Measurements from ENCODE around the gene ELK4. TPM values are rescaled to one million over a fixed set of nuclear protein-coding genes. Genes with fewer than 3 reads are reported as not detected.

Gene ELK4
- total RNA-seq, 1 donor from 2014 or later = 95.1 TPM

DNA sequence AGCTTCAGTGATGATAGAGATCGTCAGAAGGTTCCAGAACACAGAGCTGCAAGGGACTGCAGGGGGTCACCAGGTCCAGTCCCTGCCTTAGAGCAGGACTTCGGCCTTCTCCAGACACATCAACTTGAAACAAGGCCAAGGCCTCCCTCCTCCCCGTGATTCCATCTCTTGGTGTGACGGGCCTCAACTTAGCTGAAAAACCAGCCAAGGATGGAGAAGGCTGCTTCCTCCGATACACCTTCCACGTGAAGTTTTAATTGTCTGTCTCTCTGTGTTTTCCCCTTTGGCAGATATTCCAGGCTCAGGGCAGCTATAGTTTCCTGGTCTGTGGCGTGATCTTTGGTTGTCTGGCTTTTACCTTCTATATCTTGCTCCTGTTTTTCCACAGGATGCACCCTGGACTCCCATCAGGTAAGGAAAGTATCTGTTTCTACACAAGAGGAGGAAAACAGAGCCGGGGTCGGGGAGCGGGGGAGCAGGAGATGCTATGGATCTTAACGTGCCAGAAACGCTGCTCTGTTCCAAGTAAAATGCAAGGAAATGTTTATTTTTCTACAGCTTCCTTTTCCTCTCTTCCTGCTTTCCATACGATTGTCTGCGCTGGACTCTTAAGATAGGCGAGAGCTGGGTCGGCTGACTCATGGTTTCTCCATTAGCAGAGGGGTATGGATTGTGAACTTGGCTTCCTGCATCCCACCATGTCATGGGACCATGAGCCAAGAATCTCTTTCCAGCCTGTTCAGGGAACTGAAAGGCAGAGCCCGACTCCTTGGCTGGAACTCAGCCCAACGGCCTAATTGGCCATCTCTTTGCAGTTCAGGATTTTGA, 32.8 kb downstream of the ELK4 start:
- intact Hi-C loops (cut with micrococcal nuclease) = loop anchor here (10.0 kb wide), 1 partner anchor 176 kb away; the partner anchor contains the start of gene RAB29

DNA sequence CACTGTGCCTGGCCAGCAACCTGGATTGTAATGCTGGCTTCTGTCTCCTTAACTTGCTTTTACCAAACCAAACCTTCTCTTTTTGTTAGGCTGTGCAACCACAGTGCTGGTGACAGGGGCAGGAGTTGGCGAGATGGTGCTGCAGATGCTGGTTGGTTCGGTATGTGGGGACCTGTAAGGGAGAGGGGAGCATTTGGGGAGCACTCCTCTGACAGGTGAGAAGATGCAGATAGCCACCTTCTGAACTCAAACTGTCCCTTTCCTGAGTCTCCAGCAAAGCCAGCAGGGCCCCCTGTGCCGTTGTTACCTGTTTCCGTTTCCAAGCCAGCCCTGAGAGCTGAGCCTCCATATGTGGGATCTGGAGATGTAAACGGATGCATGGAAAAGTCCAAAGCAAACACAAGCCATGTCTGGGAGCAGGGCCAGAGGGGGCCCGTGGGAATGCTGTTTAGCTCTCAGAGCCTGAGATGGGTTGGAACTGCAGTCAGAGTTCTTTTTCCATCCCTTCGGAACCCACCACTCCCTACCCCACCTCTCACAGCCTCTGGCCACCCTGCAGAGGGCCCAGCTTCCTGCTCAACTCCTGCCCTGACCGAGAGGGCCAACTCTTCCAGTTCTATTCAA, 34.0 kb downstream of the ELK4 start:
- intact Hi-C loops (cut with micrococcal nuclease) = loop anchor here (10.0 kb wide), 1 partner anchor 177 kb away; the partner anchor contains the start of gene RAB29

DNA sequence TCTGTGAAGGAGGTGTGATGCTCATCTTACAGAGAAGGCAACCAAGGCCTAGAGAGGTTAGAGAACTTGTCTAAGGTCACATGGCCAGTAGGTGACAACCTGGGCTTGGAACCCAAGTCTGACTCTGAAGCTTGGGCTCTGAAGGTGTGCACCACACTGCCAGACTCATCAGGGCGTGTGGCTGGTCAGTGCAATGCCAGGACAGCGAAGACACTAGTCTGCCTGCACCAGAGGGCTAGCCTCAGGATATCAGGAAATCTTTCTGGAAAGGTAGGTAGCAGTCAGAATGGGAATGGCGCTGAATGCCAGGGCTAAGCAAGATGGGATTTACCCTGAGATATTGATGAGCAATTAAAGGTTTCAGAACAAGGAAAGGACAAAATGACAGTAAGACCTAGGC, 34.9 kb downstream of the ELK4 start:
- intact Hi-C loops (cut with micrococcal nuclease) = loop anchor here (10.0 kb wide), 1 partner anchor 178 kb away; the partner anchor contains the start of gene RAB29

DNA sequence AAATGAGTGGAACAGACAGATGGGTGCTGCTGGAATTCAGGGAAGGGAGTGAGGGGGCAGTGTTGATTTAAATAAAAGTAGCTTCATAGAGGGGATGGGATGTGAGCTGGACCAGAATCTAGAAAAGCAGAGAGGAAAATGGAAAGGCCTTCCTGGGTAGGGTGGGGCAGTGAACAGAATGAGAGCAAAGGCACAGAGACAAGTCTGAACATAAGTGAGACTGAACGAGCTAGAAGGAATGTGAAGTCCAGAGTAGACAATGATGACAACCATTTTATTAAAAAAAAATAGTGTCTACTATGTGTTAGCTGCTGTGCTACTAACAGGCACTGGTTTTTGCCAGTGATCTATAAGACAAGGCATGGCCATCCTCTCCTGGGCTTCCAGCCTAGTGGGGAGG, 36.0 kb downstream of the ELK4 start:
- intact Hi-C loops (cut with micrococcal nuclease) = loop anchor here (10.0 kb wide), 1 partner anchor 179 kb away; the partner anchor contains the start of gene RAB29

DNA sequence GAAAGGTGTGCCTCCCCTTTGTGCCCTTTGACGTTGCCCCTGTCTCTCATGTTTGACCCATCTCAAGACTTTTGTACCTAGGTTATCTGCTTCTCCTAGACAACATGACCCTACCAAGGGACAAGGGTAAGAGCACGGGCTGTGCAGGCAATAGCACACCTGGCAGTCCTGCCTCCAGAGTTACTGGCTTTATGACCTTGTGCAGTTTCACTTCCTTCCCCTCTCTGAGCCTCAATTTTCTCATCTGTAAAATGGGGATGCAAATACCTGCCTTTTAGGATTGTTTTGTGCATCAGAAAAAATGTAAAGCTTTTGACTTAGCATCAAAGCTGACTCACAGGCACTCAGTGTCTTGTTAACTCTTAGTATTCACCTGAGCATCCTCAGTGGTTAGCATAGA, 36.4 kb downstream of the ELK4 start:
- intact Hi-C loops (cut with micrococcal nuclease) = loop anchor here (10.0 kb wide), 1 partner anchor 179 kb away; the partner anchor contains the start of gene RAB29

DNA sequence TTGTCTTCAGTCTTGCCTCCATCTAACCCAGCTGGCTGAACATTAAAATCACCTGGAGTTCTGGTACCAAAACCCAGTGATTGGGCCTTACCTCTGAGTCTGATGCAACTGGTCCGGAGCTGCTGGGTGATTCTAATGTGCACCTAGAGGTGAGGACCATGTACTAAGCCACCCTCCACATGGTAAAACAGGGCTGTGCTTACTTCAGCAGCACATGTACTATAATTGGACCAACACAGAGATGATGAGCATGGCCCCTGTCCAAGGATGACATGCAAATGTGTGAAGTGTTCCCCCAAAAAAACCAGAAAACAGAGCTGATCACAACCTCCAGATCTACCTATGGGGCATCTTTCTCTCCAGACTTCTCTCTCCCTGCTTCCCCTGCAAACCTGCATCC, 37.0 kb downstream of the ELK4 start:
- intact Hi-C loops (cut with micrococcal nuclease) = loop anchor here (10.0 kb wide), 1 partner anchor 180 kb away; the partner anchor contains the start of gene RAB29

DNA sequence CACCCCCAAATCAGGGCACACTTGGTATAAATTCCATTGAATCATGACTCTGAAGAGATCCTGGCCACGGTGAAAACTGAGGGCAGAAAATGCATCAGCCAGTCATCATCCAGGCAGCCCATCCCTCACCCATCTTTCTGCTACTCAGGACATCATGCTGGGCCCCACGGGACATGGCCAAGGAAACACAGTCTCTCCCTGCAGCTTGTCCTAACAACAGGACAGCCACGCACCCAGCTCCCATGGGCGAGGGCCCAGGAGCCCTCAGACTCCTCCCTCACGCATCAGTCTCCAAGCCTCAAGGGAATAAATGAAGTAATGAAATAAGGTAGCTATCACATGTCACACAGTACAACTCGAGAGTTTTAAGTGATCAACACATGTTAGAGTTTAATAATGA, 37.8 kb downstream of the ELK4 start:
- intact Hi-C loops (cut with micrococcal nuclease) = loop anchor here (2.0 to 10.0 kb wide), 3 partner anchors 65 to 309 kb away; partner anchors contain the start of gene RAB29

DNA sequence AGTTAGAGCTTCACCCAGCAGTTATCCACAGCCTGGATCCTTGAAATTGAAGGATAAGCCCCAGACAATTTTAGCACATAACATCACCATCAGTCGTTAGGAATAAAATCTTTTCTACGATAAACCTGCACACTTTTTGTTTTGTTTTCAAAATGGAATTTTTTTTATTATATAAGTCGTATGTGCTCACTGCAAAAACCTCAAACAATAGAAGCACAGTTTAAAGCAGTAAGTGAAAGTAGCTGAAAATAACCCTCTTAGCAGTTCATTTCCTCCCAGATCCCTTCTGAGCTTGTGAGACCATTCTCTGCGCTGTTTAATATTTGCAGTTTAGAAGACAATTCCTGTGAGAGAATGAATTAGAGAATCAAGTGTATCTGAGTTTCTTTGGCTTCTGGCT, 38.3 kb downstream of the ELK4 start:
- intact Hi-C loops (cut with micrococcal nuclease) = loop anchor here (2.0 to 10.0 kb wide), 3 partner anchors 65 to 309 kb away; partner anchors contain the start of gene RAB29

DNA sequence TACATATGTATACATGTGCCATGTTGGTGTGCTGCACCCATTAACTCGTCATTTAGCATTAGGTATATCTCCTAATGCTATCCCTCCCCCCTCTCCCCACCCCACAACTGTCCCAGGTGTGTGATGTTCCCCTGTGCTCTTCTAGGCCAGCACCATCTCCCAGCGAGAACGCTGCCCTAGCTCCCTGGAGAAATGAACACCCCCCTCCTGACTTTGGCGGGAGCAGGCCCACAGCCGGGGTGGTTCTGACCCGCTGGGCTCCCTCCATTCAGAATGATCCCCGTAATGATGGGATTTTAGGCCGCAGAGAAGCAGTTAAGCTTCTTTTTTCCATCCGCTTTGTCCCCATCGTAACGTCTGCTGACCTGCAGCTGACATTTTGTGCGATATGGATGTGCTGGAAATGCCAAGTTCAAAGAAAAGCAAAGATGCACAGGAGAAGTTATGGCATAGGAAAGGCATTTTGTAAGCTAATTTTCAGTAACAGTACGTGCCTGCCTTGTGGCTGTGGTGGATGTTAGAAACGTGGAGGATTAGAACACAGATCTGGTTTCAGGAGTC, 39.3 kb downstream of the ELK4 start:
- intact Hi-C loops (cut with micrococcal nuclease) = loop anchor here (1.0 to 10.0 kb wide), 5 partner anchors 40 to 308 kb away; partner anchors contain the start of genes ELK4 and RAB29

DNA sequence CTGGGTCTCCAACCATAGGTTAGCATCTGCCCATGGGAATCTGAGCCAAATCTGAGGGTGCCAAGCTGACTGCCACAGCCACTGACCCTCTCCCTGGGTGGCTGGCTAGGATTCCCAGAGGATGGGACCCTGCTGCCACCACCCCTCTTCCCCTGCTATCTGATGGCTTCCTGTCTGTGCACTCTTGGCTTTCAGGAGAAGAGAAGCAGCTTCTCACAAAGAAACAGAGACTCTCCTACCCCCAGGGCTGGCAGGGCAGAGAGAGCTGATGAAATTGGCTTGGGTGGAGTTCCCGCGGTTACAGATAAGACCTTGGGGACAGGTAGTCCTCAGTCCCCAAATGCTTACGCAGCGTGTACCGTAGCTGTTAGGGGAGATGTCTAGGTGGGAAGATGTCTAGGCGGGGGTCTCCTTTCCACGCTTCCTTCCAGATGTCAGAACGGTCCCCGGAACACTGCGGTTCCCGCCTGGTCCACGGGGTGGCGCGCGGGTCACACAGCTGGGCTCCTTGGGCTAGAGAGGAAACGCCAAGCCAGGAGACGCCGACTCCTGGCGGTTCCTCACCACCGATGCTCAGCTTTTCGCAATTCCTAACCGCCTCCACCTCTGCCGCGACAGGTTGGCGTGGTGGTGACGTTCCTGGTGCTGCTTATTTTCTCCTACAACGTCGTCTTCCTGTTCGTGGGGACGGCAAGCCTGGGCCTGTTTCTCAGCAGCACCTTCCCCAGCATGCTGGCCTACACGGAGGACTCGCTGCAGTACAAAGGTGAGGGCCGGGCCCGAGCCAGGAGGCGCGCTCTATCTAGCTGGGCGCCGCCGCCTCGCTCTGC, 40.1 kb downstream of the ELK4 start:
- intact Hi-C loops (cut with micrococcal nuclease) = loop anchor here (1.0 to 10.0 kb wide), 6 partner anchors 41 to 307 kb away; partner anchors contain the start of genes ELK4 and RAB29

DNA sequence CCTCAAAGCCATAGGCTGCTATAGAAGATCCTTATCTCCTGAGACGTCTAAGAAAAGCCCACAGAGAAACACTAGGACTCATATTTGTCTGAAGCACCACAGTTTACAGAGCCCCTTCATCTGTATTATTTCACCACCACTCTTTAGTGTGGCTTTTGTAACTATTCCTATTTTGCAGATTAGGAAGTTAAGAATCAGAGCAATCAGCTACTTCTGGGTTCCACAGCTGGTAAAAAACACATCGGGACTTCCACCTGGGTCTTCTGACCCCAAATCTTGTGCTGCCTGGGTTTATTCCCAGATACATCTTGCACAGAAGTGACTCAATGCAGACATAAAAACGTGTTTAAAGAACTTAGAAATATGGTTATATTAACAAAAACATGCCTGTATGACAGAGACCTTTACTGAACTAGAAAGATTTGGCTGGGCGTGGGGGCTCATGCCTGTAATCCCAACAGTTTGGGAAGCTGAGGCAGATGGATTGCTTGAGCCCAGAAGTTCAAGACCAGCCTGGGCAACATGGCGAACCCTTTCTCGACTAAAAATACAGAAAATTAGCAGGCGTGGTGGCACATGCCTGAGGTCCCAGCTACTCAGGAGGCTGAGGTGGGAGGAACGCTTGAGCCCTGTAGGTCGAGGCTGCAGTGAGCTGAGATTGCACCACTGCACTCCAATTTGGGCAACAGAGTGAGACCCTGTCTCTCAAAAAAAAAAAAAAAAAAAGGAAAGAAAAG, 40.9 kb downstream of the ELK4 start:
- intact Hi-C loops (cut with micrococcal nuclease) = loop anchor here (2.0 to 10.0 kb wide), 2 partner anchors 120 to 184 kb away; partner anchors contain the start of gene RAB29

DNA sequence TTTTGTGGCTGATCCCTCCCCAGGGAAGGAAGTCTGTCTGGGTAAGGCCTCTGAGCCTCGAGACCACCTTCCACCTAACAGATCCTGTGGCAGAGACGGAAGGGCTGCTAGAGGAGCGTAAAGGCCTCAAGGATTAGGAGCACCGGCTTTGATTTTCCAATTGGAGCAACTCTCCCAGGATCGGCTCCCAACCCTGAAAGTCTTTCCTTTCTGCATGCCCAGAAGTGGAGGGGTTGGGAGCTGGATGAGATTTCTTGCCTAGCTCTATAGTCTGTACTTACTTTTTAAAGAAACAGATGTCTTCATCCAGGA, 41.4 kb downstream of the ELK4 start:
- intact Hi-C loops (cut with micrococcal nuclease) = loop anchor here (2.0 to 10.0 kb wide), 2 partner anchors 120 to 184 kb away; partner anchors contain the start of gene RAB29

DNA sequence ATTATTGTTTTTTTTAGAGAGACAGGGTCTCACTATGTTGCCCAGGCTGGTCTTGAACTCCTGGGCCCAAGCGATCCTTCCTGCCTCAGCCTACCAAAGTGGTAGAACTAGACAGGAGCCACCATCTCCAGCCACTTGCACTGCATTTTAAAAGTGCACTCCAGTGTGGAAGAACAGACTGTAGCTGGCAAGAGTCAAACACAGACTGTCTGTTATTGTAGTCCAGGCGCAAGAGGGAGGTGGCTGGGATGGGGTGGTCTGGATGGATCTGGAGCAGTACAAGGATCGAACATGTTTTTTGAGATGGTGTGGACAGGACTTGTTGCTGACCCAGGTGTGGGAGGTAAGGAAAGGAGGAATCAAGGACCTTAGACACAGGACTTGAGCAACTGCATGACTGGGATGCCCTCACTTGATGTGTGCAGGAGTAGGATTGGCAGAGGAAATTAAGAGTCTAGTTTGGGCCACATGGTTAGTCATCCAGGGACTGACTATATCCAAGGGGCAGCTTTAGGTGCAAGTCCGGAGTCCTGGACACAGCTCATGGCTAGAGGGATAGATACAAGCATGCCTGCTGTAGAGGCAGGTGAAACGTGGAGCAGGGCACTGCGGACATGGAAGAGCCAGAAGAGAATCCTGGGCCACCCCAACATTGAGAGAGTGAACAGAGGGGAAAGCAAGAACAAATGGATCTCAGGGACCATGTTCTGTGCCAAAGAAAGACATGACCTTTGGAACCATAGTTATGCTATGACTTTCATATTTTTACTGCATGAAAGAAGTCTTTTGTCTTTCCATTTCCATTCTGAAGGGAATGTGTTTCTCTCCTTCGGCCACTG, 42.0 kb downstream of the ELK4 start:
- intact Hi-C loops (cut with micrococcal nuclease) = loop anchor here (2.0 to 10.0 kb wide), 2 partner anchors 121 to 185 kb away; partner anchors contain the start of gene RAB29

DNA sequence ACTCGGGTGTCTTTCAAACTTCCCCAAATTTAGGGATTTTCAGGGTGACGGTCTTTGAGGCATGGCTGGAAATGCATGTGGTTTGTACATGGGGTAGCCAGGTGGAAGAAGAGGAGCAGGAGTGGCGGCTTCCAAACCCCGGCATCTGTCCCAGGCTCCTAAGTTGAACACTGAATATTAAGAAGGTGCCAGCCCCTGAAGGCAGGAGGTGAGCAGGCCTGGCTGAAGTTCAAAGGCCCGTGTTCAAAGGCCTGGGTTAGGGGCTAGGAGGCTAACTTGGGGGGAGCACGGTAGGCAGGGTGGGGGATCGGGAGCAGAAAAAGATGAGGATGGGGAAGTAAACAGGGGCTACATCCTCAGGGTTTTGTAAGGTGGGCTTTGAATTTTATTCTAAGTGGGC, 42.8 kb downstream of the ELK4 start:
- intact Hi-C loops (cut with micrococcal nuclease) = no loop called here

DNA sequence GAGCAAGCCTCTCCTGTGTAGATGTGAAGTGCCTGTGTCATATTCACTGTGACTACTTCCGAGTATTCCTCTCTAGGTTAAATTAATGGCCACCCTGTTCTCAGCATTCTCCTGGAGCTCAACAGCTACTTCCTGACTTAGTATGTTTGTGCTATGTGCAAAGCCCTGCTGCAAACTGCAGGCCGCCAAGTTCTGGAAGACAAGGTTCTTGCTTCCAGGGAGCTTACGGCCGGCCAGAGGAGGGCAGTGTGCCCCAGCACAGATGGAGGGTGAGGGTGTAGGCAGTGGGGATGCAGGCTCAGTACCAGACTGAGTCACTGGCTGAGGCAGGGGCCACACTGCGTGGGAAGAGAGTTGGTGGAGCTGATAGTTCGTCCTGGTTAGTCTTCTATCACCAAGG, 43.2 kb downstream of the ELK4 start:
- intact Hi-C loops (cut with micrococcal nuclease) = no loop called here

DNA sequence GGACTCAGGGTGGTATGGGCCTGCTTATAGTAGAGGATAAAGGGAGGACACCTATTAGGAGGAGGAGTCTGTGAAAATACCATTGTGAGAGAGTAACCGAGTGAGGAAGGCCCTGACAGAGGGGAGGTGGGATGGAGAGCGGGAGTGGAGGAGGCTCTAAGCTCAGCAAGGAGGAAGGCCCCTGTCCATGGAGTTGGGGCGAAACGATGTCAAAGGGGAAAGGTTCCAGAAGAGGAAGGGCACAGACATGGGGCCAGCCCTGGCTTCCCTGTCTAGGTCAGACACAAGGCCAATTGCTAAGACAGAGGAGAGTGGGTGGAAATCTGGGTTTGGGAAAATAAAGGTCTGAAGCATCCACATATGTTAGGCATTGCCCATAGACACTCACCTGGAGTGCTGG, 44.2 kb downstream of the ELK4 start:
- intact Hi-C loops (cut with micrococcal nuclease) = no loop called here

DNA sequence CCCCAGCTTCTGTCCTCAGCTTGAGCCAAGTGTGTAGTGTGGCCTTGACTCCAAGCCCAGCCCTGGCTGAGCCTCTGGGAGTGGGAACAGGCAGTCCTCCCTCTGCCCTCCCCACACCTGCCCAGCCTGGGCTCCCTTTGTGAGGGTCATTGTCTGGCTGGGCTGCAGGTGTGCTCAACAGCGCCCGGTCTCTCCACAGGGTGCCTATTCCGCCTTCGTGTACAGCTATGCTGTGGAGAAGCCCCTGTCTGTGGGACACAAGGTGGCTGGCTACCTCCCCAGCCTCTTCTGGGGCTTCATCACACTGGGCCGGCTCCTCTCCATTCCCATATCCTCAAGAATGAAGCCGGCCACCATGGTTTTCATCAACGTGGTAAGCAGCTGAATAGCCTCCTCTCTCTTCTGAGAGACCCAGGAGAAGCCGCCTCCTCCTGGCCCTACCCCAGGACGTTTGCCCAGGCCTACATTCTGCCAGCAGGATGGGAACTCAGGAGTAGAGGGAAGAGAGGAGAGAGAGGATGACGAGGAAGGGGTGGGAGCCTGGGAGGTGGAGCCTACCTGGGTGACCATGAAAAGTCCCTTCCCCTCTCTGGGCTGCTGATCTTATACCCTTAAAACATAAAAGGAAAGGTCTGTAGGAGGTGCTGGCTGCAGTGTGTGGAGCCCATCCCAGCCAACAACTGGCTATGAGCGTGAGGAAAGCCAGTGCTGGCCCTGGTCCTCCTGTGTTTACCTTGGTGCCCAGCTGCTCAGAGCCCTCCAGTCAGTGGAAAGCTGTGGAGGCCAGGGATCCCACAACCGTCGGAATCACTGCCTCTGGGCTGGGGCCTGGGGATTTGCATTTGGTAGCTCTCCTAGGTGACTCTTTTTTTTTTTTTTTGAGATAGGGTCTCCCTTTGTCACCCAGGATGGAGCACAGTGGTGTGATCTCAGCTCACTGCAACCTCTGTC, 45.7 kb downstream of the ELK4 start:
- intact Hi-C loops (cut with micrococcal nuclease) = no loop called here

Measured in T-helper 2 cell treated with Interferon-gamma antibody and Interleukin-4, amounts not matched to agents 100 ng/mL and 5 ng/mL, for 36 hours (primary cell).